ENCODE results near the gene ZNF326. TPM values are rescaled to one million over a fixed set of nuclear protein-coding genes. Genes with fewer than 3 reads are reported as not detected.

Gene ZNF326
- total and polyA plus RNA-seq, 10 of the 15 experiments (the other 5 are each of a cell fraction or from before 2014, with no cell fraction given) = 7.1 to 29.4 (median 21.9) TPM

- Histone ChIP-seq H3K36me3 (ENCODE audit: control insufficient read depth in 2 of 2, insufficient read depth in 2 of 2, low read length in 1 of 2) (peaks cover 0 to 4% of the 10 kb centered on the region in 2 experiments; a peak in 1 of 4 replicates), H3K79me2 (ENCODE audit: control insufficient read depth, insufficient read depth, low read length) (peaks cover 49% of the 10 kb centered on the region), H3K27ac (ENCODE audit: control insufficient read depth, insufficient read depth) (peak overlapping the region; percentile 89), H3K27me3 (replicated peaks in 1 of 2; ENCODE audit: control insufficient read depth in 2 of 2, insufficient read depth in 2 of 2, low read length in 1 of 2) (no peaks in the 10 kb centered on the region), H4K20me1 (ENCODE audit: control insufficient read depth, insufficient read depth) (no peaks in the 10 kb centered on the region), H3K4me1 (ENCODE audit: control insufficient read depth, insufficient read depth, low read length) (no peaks in the 10 kb centered on the region), H3K4me3 (peak overlapping the region; percentile 71), H3K9ac (ENCODE audit: control insufficient read depth, insufficient read depth, low read length) (peak overlapping the region; percentile 97), H2AFZ (ENCODE audit: control insufficient read depth, low read depth, low read length) (peak overlapping the region; percentile 96), H3K4me2 (ENCODE audit: control insufficient read depth, insufficient read depth) (peak overlapping the region; percentile 81), H3K9me3 (replicated peaks; ENCODE audit: control insufficient read depth, insufficient read depth, low read length) (no peaks in the 10 kb centered on the region)
- ChIA-PET SMC1A (ENCODE audit: uncharacterized antibody, unreplicated experiment) (interaction anchor here (1.0 kb wide), 1 partner anchor 12 kb away, joined by 3 read pairs; no protein-coding TSS in a partner anchor), RAD21 (ENCODE audit: unreplicated experiment) (no interaction called here), POLR2A (no interaction called here), CTCF (interaction anchor here (0.9 to 1.1 kb wide), 2 partner anchors 12 to 144 kb away, joined by 3 to 4 read pairs; no protein-coding TSS in a partner anchor)
- no TSS peak for BruUV-seq (replicated peaks)
- intact Hi-C loops (cut with micrococcal nuclease; ENCODE audit: unreplicated experiment) = loop anchor here (2.0 to 10.0 kb wide), 2 partner anchors 175 to 361 kb away; partner anchors contain the start of genes LRRC8C and LRRC8D
- FAIRE-seq (peak; percentile 27), DNase-seq (ENCODE audit: low read depth, low spot score) (no peak), ATAC-seq (no peak)
- WGBS (ENCODE audit: insufficient coverage, insufficient replicate concordance, low lambda C conversion rate, missing lambda C conversion rate) = 4% methylated on average over 15 of the region's 15 CpGs
- in situ Hi-C loops (cut with MboI) = loop anchor here (25.0 kb wide), 2 partner anchors 359 to 484 kb away; partner anchors contain the start of genes LRRC8B and LRRC8C
- TF ChIP-seq DPF2 (IDR thresholded peaks at IDR 0.05) (no peak), BMI1 (IDR thresholded peaks at IDR 0.05; ENCODE audit: borderline replicate concordance) (no peak), EP300 (IDR thresholded peaks at IDR 0.05; ENCODE audit: borderline replicate concordance in 1 of 2, control insufficient read depth in 1 of 2, low read depth in 2 of 2, low read length in 2 of 2) (no peak), CREM (IDR thresholded peaks at IDR 0.05; ENCODE audit: low read depth) (no peak), ZNF274 (IDR thresholded peaks at IDR 0.05; ENCODE audit: insufficient read depth, insufficient read length) (no peak), MEF2B (IDR thresholded peaks at IDR 0.05; ENCODE audit: partially characterized antibody, poor library complexity, severe bottlenecking) (no peak), ZNF24 (IDR thresholded peaks at IDR 0.05) (no peak), TCF7 (IDR thresholded peaks at IDR 0.05; ENCODE audit: borderline replicate concordance) (no peak), NRF1 (conservative IDR thresholded peaks at IDR 0.05; ENCODE audit: low read depth, low read length) (no peak), BCL11A (IDR thresholded peaks at IDR 0.05; ENCODE audit: low read depth, low read length) (no peak), HDGF (IDR thresholded peaks at IDR 0.05) (no peak), NR2F1 (conservative IDR thresholded peaks at IDR 0.05) (no peak), ZBTB4 (CRISPR knock-in tag; IDR thresholded peaks at IDR 0.05) (no peak), SMAD1 (IDR thresholded peaks at IDR 0.05; ENCODE audit: low read depth, partially characterized antibody) (no peak), ZBED1 (IDR thresholded peaks at IDR 0.05; ENCODE audit: borderline replicate concordance) (no peak), CEBPZ (IDR thresholded peaks at IDR 0.05; ENCODE audit: low read depth, low read length) (no peak), PML (IDR thresholded peaks at IDR 0.05; ENCODE audit: low read length) (no peak)
Observed at GRCh38 chr1:89995598-89996449, 914 bp downstream of the ZNF326 start.
